GM18505 (cell line): Measurements from ENCODE around the gene MCF2L2.
"Not testable (repeated sequence)": the region's sequence is repeated elsewhere in the genome, so short reads cannot be mapped to it uniquely, and the experiment has no call there.

Source experiments
- ATAC-seq: cut with Tn5 transposase; IDR thresholded peaks from one replicate; pipeline ENCODE4 v1.9.1; 2021; ENCODE audit not compliant: unreplicated experiment
- POLR2A ChIP-seq: IDR thresholded peaks from 4 replicates; pipeline ENCODE4 v1.6.1; 2011; ENCODE audit warnings: borderline replicate concordance; ENCODE audit not compliant: insufficient read depth, insufficient read length; ENCODE audit errors: extremely low read depth

Gene MCF2L2

DNA sequence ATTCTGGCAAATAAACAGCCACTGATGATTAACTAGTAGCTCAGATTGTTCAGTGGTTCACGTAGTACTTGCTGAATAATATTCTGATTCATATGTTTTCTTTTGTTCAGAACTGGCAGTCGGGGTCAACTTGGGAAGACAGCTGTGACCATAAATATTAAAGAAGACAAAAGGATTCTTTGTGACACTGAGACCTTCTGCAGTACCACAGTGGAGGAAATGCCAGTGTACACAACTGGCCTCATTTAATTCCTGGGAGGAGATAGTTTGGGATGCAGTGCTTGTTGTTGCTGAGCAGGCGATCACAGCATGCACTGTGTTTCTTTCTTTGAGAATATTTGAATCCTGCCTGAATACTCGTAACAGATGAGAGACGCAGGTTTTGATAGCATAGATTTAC, 26.7 kb upstream of the MCF2L2 start:
- no peak for TF ChIP-seq POLR2A
- no peak for ATAC-seq

DNA sequence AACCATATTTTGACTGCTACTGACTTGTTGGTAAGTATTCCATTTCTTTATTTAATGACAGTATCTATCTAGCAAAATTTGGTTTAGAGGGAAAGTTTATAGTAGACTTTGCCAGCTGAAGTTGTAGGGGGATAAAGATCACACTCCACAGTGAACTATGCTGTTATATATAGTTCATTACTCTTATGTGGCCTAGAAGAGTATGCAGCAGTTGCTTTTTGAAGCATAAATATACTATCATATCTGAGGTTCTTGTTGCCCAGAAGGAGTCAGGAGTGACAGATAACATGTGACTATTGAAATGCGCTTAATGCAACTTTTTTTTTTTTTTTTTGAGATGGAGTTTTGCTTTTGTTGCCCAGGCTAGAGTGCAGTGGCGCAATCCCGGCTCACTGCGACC, 25.6 kb upstream of the MCF2L2 start:
- no peak for ATAC-seq

DNA sequence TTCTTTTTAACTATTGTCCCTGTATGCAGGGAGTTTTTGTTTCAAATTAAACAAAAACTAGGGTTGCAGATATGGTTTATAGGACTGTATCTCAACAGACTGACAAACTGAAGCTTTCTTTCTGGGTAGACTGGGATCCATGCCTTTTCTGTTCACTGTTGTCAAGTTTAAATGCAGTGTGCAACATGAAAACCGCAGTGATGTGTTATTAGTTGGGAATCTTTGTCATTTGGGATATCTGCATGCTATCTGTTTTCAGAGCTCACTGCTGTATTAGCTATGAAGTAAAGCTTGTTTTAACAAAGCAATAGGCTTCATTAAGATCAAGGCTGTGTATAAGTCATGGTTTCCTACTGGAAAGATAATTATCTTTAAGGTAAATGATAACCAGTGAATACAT, 21.4 kb upstream of the MCF2L2 start:
- TF ChIP-seq POLR2A = no peak
- ATAC-seq = no peak

More for the DNA sequence above, 25.6 kb upstream of the MCF2L2 start:
- TF ChIP-seq POLR2A = no peak

DNA sequence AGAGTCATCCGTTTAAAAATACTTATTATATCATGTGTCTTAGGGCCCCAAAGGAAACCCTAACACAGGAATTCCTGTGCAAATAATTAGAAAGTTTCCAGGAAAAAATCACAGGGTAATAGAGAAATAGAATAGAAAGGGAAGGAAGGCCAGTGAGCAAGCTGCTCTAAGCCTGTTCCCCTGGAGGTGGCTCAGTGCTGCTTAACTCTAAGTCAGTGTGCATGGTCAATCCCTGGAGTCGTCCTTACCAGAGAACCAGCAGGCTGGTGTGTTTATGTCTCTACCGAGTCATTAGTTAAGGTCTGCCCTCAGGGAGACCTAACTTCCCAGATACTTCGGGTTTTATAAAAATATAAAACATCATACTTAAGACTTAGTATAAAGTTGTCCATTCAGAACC, 21.0 kb upstream of the MCF2L2 start:
- ATAC-seq = no peak
- no peak for TF ChIP-seq POLR2A

DNA sequence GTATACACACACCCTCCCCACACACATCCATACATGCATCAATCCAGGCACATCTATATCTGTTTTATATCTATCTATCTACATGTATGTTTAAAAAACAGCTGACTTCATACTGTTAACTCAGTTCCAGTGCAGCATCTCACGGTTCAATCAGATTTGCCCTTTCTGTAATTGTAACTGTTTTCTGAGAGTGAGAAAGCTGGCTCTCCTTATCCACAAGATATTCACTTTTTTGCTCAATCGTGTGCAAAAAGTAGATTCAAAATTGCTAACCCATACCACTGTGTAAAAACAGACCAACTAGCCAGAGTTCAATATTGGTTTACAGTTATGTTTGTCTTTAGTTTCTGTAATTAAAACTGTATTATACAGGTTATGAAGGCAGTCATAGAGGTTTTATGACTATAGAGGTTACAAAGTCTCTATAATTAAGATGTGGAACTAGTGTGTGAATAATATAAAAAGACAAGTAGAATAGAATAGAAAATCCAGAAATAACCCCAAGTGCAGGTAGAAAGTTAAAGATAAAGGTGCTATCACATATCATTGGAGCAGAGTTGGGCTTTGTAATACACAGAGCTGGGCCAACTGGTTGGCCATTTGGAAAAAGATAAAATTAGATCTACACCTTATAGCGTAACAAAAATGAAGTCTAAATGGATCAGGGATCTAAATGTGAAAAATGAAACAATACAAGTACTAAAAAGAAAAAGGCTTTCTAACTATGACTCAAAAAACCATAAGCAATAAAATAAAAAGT, 20.1 kb upstream of the MCF2L2 start:
- no peak for TF ChIP-seq POLR2A

DNA sequence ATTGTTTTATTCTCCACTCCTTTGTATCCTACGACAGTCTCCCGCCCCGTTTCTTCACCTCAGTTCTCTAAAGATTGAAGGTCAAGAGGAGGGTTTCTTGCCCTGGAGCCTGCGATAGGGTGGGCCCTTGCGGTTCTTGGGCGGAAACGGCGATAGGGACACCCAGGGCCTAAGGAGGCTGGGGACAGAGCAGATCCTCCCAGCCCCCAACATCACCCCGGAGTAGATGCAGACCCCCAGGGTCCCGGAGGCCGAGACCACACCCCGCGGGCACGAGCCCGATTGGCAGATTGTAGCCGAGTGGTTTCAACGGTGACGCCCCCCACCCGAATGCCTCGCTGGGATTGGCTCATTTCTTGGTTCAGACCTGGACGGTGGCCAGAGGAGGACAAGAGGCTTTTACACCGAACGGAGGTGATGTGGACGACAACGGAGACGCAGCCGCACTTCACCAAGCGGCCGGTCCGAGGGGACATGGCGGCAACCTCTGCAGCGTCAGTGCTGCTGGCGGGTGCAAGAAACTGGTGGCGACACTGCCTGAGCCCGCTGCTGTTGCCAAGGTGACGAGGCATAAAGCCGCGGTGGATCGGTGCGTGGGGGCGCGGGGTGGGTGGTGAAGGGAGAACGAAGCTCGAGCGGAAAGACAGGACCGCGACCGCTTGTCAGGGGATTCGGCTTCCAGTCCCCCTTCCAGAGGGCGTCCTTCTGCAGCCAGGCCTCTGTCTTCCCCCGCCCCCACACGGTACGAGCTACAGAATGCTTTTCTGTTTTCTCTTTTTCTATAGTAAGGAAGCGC, 19.0 kb upstream of the MCF2L2 start:
- no peak for ATAC-seq

More for the DNA sequence above, 20.1 kb upstream of the MCF2L2 start:
- no peak for ATAC-seq

DNA sequence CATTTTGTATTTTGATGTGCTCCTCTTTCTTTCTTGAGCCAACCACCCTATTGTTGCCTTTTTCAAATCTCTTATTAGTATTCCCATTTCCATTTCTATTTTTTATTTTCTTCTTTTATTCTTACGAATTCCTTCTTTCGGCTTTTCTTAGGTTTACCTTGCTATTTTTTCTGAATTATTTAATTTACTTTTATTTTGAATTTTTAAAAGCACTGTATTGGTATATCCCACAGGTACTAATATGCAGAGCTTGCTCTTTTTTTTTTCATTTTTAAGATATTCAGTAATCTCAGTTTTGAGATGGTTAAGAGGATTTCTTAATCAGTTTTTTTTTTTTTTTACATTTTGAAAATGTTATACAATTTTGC, 18.4 kb upstream of the MCF2L2 start:
- ATAC-seq = no peak
- TF ChIP-seq POLR2A = no peak

More for the DNA sequence above, 19.0 kb upstream of the MCF2L2 start:
- TF ChIP-seq POLR2A = peak; percentile 53

DNA sequence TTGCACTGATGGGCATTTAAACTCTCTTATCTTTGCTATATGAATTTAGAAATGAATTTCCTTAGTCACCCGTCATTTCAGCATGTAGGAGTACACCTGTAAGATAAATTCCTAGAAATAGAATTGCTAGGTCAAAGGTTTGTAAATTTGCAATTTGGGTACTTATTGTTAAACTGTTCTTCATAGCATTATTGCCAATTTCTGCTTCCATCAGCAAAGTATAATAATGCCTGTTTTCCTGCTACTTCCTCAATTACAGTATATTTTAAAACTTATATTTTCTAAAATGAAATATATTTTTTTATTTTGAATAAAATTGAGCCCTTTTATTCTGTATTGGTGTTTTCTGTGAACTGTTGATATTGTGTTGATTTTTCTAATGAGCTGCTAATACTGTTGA, 16.3 kb upstream of the MCF2L2 start:
- no peak for TF ChIP-seq POLR2A
- no peak for ATAC-seq

- ATAC-seq = no peak
- TF ChIP-seq POLR2A = no peak
These were observed 15.3 kb upstream of the MCF2L2 start for GRCh38 chr3:183443395-183444385.

GRCh38 chr3:183442994-183443393, 14.6 kb upstream of the MCF2L2 start:
- TF ChIP-seq POLR2A = no peak
- ATAC-seq = no peak

DNA sequence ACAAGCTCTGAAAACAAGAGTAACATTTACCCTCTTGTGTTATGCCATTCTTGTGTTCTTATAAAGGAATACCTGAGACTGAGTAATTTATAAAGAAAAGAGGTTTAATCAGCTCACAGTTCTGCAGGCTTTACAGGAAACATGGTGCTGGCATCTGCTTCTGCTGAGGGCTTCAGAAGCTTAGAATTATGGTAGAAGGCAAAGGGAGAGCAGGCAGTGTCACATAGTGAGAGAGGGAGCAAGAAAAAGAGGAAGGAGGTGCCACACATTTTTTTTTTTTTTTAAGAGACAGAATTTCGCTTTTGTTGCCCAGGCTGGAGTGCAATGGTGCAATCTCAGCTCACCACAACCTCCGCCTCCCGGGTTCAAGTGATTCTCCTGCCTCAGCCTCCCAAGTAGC, 12.1 kb upstream of the MCF2L2 start:
- not testable (repeated sequence) for ATAC-seq

- no peak for TF ChIP-seq POLR2A
- ATAC-seq = no peak
These were observed 11.1 kb upstream of the MCF2L2 start for GRCh38 chr3:183439515-183439914.

DNA sequence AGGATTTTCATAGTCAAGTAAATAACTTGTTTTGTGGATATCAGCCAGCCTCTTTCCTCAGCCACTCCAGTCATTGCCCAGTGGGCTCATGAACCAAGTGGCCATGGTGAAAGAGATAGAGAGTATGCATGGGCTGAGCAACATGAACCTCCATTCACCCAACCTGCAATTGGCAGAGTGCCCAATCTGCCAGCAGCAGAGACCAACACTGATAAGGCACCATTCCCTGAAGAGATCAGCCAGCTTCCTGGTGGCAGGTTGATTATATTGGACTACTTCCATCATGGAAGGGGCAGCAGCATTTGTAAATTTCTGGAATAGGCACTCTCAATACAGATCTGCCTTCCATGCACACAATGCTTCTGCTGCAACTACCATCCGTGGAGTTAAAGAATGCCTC, 10.3 kb upstream of the MCF2L2 start:
- no peak for ATAC-seq
- TF ChIP-seq POLR2A = no peak
